ENCODE data around the gene GPRC5D.

Gene GPRC5D

DNA sequence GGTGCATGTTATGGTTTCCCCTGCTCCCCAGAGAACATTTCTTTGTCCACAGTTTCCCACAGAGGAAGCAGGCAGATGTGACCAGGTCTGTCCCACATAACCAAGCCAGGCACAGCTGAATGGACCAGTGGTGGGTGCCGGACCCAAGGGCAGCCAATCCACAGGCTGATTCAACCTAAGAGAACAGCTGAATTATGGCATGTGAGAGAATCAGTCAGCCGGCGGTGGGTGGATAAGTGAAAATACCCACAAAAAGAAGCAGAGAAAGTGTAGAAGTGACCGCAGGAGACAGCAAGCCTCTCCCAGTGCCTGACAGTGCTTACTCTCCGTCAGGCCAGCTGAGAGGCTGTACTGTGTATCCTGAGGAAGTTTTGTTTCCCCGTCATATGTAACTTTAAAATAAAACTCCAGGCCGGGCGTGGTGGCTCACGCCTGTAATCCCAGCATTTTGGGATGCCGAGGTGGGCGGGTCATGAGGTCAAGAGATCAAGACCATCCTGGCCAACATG, 14.9 kb downstream of the GPRC5D start:
- DNase-seq (ENCODE audit: low read depth): no peak

DNA sequence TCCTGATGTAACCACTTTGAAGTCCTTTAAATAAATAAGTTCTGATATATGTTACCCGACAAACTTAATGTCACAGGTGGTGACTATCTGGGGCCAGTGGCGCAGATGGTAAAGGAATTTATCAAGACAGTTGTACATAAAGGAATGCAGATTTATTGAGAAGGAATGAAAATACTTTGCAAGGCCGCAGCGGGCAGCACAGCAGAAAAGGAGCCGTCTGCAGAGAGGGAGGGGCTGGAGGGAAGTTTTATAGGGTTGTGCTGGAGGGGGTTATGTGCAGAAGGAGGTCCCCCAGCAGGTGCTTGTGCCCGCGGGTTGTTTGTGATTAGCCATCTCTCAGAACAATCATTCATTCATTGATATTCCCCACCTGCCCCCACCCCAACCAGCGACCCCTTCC, 17.4 kb downstream of the GPRC5D start:
- DNase-seq (ENCODE audit: low read depth): no peak

DNA sequence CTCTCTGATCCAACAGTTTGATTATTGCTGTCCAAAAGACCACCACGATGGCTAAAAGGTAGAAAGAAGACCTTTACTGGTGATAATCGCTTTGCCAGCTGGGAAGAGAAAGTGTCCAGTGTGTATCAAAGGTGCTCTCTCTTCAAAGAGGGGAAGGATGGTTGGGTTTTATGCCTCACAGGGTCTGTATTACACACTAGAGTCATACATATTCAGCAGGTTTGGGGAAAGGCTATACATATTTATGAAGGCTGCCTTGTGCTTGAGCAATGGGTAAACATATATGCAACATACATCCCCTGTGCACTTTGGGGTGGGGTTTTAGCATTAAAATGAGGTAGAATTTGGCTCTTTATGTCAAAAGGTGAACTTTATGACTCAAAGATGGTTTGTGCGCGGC, 18.2 kb downstream of the GPRC5D start:
- DNase-seq (ENCODE audit: low read depth): no peak

DNA sequence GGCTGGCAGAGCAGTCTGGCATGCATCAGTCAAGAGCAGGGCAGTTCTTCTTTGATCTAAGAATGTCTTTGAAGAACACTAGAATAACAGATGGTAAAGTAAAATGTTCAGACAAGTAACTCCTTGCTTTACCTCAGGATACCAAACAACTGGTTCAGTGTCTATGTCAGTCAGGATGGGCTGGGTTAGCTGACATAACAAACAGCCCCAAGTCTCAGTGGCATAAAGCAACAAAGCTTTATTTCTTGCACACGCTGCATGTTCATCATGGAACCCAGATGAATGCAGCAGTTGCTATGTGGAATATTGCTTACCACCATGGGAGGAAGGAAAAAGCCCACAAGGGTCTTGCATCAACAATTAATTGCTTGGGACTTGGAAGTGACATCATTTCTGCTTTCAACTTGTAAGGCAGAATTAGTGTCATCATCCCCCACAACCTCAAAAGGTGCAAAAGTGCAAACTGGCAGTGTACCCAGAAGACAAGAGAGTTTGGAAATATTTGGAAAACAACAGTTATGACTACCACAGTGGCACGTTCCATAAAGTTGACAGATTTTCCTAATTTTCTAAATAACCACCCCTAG, 21.2 kb downstream of the GPRC5D start:
- DNase-seq (ENCODE audit: low read depth): no peak

DNA sequence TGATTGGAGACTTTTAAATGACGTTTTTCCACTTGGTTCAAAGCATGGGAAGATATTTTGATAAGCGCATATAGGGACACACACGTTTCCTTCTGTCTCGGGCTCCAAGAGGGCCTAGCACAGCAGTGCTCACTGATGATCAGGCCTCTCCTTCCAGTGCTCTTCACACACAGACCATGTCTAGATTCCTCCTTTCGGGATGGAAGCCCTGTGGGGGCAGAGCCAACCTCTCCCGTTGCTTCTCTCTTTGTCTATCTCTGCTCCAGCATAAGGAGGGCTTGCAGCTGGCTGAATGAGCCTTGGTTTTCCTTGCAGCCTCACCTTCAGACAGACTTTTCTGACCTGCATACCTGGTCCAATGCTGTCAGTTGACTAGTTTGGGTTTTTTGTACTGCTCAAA, 22.3 kb downstream of the GPRC5D start:
- DNase-seq (ENCODE audit: low read depth): no peak

DNA sequence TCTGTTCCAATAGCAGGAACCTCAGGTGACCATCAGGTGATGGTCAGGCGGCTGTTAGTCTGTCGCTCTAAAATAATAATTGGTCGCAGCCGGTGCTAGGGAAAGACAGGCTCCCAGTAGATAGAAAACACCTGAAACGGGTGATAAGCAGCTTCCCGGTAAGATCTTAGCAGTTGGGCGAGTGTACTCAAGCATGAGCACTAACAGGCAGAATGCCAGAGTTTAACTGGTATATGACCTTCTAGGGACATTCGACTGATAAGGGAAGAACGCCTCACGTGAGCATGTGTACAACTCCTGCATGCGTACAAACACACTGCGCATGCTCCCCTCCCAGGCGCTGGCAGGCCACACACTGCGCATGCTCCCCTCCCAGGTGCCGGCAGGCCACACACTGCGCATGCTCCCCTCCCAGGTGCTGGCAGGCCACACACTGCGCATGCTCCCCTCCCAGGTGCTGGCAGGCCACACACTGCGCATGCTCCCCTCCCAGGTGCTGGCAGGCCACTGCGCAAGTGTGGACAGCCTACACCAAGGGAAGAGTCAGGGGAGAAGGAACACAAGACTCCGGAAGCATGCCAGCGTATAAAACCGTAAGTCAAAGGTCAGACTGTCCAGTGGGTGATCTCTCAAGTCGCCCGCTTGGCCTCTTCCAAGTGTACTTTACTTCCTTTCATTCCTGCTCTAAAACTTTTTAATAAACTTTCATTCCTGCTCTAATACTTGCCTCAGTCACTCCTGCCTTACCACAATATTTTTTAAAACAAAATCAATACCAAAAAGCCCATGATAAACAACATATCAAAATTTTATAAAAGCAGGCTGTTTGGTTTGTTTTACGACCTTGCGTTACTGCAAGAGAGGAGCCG, 24.5 kb downstream of the GPRC5D start:
- peak; percentile 6 for DNase-seq (ENCODE audit: low read depth)

DNA sequence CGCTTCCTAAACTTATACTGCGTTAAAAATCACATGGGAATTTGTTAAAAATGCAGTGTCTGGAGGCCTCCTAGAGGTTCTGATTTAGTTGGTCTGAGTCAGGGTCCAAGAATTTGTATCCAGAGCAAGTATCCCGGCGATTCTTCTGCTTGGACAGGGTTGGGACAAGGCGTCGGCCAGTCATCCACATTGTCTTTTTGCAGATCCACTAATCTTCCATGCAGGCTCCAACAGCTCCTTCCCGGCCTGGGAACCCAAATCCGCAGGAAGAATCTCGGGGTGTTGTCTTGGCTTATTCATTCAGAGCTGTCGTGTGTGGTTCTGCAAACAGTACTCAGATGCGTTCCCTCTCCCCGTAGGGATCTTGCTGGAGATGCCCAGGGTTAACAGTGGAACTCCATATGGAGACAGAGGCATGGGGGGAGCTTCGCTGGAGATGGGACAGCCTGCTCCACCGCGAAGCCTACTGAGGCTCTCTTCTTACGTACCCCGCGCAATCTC, 25.3 kb downstream of the GPRC5D start:
- no peak for DNase-seq (ENCODE audit: low read depth)

DNA sequence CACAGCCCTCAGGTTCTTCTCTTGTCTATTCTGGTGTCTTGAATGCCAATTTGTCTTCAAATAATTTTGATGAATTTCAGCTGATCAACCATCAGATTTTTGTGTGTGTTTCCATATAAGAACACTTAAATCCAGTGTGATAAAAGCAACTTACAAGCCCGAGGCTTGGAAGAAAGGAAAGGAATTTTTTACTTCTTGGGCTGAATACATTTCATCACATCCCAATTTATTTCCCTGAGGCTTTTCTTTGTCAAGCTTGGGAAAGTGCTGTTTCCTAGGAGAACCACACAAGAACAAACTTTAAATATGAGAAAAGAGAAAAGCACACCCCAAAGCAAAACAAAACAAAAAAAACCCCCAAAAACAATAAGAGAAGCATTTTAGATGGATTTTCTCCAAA, 26.6 kb downstream of the GPRC5D start:
- no peak for DNase-seq (ENCODE audit: low read depth)

DNA sequence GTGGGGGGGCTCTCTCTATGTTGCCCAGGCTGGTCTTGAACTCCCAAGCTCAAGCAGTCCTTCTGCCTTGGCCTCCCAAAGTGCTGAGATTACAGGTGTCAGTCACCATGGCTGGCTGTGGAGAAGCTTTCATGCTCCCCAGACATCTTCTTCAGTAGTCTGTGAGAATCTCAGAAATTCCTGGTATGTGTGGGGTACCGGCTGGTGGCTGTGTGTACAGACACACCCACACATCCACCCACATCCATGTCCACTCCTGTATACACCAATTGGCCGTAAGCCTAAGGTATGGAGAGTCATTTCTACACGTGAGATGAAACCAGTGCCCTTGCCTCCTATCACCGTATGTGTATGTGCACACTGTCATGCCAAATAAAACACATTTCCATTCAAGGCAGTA, 27.8 kb downstream of the GPRC5D start:
- no peak for DNase-seq (ENCODE audit: low read depth)

DNA sequence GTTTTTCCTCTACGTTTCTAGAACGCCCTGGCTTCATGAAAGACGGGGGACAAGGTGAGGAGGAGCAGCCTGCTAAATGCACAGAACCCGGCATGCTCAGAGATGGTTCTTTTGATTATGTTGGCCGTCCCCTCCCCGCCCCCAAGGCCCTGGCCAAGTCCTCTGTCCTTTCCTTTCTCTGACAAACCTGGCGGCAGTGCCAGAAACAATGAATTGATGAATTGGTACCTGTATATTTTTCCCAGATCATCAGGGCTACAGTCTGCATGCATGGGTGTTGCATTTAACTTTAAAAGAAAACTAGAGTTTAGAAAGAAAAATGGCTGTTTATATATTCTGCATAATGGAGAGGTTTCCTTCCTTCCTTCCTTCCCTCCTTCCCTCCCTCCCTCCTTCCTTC, 29.0 kb downstream of the GPRC5D start:
- no peak for DNase-seq (ENCODE audit: low read depth)

DNA sequence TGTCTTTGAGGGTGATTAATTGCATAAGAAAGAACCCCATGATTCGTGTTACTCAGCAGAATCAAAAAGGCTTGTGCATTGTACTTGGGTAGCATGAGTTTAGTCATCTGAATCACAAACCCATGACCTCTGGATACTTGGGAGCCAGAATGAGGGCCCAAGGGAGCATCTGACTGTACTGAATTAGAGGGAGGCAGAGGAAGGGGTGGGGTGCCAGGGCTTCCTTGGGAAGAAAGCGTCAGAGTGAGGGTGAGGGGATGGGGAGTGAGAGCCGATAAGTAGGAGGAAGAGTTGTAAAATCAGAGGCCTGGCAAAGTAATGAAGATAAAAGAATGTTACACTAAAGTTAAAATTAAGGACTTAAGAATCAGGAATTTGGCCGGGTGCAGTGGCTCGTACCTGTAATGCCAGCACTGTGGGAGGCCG, 29.8 kb downstream of the GPRC5D start:
- no peak for DNase-seq (ENCODE audit: low read depth)

DNA sequence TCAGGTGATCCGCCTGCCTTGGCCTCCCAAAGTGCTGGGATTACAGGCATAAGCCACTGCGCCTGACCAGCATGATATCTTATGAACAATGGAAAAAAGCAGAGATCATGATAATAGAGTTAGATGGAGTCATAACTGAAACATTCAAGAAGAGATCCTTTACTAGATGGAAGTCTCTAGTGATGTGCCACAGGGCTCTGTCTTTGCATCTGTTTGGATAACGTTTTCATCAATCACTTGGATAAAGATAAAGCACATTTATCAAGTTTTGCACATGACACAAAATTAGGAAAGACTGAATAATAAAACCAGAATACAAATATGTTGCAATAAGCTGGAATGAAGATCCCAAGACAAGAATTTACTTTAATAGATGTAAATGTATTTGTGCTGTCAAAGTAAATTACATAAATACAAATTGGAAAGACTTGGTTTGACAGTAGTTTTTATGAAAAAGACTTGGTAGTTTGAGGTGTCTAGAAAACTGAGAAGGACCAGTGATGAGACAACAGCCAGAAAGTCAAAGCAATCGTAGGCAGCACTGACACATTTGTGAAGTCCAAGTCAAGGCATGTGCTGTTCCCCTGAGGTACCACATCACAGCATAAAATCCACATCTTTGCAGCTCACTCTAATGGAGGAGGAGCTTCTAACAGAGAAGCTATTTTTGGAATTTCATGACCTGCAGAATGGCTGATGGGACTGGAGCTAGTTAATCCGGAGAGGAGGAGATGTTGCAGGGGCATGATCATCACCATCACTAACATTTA, 32.1 kb downstream of the GPRC5D start:
- DNase-seq (ENCODE audit: low read depth): no peak

DNA sequence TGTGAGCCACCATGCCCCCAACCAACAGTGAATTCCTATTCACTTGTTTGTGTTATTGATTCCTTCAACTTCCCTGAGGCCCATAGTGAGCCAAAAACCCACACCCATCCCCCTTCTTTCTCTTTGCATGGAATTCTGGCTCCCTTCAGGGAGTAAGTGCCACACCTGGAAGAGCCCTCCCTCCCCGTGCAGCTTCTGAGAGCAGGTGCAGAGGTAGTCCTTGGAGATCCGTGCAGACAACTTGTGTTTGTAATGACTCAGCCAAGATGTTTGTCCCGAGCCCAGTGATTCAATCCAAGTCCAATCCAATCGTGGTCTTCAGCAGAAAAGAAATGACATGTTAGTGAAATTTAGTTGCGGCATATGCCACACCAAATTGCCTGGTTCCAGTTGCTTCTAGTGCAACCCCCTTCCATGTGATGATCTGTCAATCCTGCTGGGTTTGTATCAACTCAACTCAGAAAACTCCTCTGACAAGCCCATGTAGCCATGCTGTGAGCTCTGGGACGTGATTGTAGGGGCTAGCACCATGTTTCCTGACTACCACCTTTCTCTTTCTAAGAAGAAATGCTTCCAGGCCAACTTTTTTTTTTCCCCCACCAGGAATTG, 33.1 kb downstream of the GPRC5D start:
- DNase-seq (ENCODE audit: low read depth): no peak

DNA sequence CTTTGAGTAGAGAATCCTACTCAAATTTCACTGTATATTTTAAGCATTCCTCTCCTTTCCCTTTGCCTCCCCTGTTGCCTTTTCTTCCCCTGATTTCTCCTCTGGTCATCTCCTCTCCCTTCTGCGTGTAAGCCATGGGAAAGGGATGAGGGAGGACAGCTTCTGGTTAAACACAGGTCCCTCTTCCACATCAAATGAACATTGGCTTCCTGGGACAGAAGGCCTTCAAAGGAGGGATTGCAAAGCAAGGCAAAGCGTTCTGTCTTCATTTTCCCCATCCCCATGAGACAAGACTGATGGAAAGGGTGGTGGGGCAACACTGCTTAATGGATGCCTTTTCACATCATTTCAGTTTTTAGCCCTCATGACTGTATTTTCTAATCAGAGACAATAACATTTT, 34.5 kb downstream of the GPRC5D start:
- no peak for DNase-seq (ENCODE audit: low read depth)

DNA sequence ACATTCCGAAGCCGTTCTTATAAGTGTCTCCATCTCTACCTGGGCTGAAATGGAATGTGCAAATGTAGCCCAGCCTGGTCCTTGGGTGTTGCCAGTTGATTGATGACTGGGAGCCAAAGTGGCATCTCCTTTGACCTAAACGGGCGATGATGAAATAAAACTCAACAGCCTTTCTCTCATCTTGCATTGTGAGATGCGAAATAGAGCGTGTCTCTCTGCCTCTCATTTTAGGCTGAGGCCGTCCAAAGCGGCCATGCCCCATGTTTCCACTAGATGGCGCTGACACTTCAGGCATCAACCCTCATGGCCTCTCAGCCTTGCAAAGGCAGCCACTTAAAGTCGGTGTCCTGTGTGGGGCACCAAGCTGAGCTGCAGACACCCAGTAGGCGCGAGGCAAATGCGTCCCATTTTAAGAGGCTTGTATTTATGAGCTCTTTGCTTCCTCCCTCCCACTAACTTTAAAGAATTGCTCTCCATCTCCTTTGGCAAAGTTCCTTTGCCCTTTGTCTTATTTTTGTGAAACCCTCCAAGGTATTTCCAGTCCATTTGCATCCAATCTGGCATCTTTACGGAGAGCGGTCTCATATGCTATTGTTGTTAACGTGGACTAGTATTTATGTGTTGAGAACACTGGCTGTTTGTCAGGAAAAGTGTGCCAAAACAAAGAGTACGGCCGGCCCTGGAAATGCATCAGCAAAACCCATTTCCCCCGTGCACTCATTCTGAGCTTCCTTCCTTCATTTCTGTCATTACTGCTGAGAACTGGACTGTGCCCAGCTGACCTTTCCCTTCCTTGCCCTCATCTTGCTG, 35.6 kb downstream of the GPRC5D start:
- peak; percentile 60 for DNase-seq (ENCODE audit: low read depth)

DNA sequence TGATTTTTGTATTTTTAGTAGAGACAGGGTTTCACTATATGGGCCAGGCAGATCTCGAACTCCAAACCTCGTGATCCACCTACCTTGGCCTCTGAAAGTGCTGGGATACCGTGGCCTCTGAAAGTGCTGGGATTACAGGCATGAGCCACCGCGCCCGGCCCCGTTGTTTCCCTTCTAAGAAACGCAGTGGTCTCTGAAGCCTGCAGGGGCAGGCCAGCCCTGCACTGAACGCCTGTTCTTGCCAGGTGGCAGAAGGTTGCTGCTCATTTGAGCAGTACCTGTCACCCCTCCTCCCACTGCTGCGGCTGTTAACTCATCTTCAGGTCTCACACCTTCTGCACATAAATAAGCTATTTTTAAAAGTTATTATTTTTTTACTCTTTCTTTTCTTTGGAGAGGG, 36.3 kb downstream of the GPRC5D start:
- no peak for DNase-seq (ENCODE audit: low read depth)

DNA sequence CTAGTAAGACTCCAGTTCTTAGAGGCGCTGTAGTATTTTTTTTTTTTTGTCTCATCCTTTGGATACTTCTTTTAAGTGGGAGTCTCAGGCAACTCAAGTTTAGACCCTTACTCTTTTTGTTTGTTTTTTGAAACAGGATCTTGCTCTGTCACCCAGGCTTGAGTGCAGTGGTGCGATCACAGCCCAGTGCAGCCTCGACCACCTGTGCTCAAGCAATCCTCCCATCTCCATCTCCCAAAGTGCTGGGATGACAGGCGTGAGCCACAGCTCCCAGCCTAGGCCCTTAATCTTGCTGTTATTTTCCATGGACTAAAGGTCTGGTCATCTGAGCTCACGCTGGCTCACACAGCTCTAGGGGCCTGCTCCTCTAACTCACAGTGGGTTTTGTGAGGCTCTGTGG, 39.3 kb downstream of the GPRC5D start:
- no peak for DNase-seq (ENCODE audit: low read depth)

DNA sequence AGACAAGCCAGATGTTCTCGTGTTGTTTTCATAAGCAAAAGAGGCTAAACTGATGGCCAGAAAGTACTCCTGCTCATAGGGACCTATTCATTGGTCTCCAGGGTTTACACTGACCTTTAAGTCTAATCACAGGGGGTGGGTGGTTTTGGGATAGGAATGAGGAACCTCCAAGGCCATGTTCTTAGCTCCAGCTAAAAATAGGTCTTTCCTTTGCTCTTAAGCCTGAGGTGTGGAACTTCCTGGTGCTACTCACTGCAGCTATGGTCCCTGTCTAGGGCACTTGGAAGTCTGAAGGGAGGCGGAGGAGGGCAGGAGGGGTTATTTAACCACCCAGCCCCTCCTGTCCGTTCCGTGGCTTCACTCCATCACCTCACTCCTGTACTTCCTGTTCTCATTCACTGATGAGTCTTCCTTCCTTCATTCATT, 42.0 kb downstream of the GPRC5D start:
- no peak for DNase-seq (ENCODE audit: low read depth)

DNA sequence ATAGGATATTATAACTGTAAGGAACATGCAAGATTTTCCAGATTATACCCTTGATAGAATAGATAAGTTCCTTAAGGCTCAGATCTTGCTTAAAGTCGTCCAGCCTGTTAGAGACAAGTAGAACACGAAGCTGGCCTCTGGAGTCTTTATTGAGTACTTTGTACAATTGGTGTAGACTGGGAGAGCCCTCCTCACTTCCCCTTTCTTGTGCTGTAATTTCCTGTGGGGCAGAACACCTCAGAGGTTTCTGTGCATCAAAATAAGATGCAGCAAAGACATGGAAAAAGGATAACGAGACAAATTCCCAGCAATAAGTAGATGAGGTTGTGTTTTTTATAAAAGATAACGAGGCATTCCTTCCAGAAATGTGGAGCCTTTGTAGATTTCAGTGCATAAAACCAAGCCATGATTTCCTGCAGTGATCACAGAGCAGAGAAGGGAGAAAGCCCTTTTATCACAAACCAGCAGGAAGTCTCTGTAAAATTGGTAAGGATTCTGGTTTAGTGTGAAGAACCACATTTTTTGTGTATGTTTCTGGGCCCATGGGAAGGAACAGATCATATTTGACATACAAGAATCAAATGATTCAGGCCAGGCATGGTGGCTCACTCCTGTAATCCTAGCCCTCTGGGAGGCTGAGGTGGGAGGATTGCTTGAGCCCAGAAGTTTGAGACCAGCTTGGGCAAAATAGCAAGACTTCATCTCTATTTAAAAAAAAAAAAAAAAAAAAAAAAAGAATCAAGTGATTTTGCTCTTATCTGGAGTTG, 42.6 kb downstream of the GPRC5D start:
- DNase-seq (ENCODE audit: low read depth): no peak

DNA sequence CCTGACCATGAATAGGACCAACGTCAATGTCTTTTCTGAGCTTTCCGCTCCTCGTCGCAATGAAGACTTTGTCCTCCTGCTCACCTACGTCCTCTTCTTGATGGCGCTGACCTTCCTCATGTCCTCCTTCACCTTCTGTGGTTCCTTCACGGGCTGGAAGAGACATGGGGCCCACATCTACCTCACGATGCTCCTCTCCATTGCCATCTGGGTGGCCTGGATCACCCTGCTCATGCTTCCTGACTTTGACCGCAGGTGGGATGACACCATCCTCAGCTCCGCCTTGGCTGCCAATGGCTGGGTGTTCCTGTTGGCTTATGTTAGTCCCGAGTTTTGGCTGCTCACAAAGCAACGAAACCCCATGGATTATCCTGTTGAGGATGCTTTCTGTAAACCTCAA, 43.3 kb downstream of the GPRC5D start:
- DNase-seq (ENCODE audit: low read depth): no peak

DNA sequence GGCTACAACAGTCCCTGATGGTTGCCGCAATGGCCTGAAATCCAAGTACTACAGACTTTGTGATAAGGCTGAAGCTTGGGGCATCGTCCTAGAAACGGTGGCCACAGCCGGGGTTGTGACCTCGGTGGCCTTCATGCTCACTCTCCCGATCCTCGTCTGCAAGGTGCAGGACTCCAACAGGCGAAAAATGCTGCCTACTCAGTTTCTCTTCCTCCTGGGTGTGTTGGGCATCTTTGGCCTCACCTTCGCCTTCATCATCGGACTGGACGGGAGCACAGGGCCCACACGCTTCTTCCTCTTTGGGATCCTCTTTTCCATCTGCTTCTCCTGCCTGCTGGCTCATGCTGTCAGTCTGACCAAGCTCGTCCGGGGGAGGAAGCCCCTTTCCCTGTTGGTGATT, 43.7 kb downstream of the GPRC5D start:
- DNase-seq (ENCODE audit: low read depth): no peak

Measured in stimulated activated CD8-positive, alpha-beta memory T cell treated with anti-CD3 and anti-CD28 coated beads, Interleukin-12 subunit alpha, Interleukin-12 subunit beta, amount 100 ng/mL, for 4 hours (primary cell).